ENCODE results near the gene RIN1. TPM values are rescaled to one million over a fixed set of nuclear protein-coding genes. Genes with fewer than 3 reads are reported as not detected.

The RIN1 gene
- total and polyA plus RNA-seq, 2 experiments from 2014 or later = 6.2 to 9.5 TPM

DNA sequence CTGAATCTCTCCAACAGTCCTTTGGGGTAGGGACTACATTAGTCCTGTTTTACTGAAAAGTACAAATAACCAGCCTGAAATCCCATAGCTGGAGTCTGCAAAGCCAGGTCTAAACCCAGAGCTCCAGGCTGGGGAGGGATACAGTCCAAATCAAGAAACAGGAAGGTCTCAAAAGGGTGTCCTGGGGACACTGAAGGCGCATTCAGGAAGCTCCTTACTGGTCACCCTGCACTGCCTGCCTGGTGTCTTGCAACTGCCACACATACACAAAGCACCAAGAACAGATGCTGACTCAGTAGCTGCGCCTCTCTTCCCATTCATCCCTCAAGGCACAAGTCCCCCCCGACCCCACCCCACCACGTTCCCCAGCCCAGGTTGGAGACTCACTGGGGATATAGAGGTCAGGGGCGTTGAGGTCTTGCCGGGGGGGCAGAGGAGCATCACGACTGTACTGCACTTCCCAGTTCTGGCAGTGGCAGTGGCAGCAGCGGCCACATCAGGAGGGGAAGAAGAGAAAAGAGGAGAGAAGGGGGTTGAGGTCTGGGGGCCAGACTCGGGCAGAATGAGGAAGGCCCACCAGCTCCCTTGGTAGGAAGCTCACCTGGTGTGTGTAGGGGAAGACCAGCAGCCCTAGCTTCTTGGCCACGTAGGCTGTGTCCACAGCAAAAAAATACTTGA lies 48.9 kb downstream of the RIN1 start:
- WGBS (ENCODE audit: low lambda C conversion rate, missing lambda C conversion rate) = 94% methylated on average over 8 of the region's 10 CpGs
- peak overlapping the region; percentile 93 for H3K27ac ChIP-seq

DNA sequence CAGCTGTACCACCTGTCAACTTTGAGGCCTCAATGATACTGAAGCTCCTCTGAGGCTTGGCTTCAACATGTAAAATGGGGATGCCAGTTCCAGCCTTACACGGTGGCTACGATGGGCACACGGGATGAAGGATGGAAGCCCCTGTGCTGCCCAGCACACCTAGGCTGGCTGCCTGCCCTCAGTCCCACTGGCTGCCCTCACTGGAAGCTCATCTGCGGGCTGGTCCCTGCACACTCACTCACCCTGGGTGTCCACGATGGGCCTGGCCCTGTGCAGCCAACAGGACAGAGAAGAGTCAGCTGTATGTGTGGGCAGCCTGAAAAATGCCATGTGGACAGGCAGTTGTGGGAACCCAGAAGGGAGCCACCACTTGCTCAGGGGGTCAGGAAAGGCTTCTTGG lies 49.5 kb downstream of the RIN1 start:
- H3K9me3 ChIP-seq (ENCODE audit: low read depth) = no peaks in the 10 kb centered on the region
- no peak for DNase-seq (ENCODE audit: low spot score)
- H3K4me1 ChIP-seq (ENCODE audit: insufficient read depth) = peaks cover 15% of the 10 kb centered on the region
- no peaks in the 10 kb centered on the region for H3K36me3 ChIP-seq (replicated peaks; ENCODE audit: insufficient read depth, low read depth)
- H3K27ac ChIP-seq = no peak overlapping the region
- peaks cover 35% of the 10 kb centered on the region for H3K79me2 ChIP-seq
- peaks cover 7% of the 10 kb centered on the region for H3K27me3 ChIP-seq
- WGBS (ENCODE audit: low lambda C conversion rate, missing lambda C conversion rate) = 98% methylated on average over 5 of the region's 5 CpGs
- no peaks in the 10 kb centered on the region for H3K9me2 ChIP-seq (replicated peaks; ENCODE audit: insufficient read depth)
- peaks cover 3% of the 10 kb centered on the region for H4K20me1 ChIP-seq (ENCODE audit: insufficient read depth, poor library complexity, severe bottlenecking)
- TF ChIP-seq EZH2 (IDR thresholded peaks at IDR 0.05; ENCODE audit: borderline replicate concordance) (no peak), EZH2phosphoT487 (IDR thresholded peaks at IDR 0.05; ENCODE audit: low read depth, severe bottlenecking, unreplicated experiment) (no peak)
- TF ChIP-seq, protein P1, sequence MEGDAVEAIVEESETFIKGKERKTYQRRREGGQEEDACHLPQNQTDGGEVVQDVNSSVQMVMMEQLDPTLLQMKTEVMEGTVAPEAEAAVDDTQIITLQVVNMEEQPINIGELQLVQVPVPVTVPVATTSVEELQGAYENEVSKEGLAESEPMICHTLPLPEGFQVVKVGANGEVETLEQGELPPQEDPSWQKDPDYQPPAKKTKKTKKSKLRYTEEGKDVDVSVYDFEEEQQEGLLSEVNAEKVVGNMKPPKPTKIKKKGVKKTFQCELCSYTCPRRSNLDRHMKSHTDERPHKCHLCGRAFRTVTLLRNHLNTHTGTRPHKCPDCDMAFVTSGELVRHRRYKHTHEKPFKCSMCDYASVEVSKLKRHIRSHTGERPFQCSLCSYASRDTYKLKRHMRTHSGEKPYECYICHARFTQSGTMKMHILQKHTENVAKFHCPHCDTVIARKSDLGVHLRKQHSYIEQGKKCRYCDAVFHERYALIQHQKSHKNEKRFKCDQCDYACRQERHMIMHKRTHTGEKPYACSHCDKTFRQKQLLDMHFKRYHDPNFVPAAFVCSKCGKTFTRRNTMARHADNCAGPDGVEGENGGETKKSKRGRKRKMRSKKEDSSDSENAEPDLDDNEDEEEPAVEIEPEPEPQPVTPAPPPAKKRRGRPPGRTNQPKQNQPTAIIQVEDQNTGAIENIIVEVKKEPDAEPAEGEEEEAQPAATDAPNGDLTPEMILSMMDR (IDR thresholded peaks at IDR 0.05; ENCODE audit: poor library complexity) = no peak
- H3K4me2 ChIP-seq = peak overlapping the region; percentile 95
- H2AFZ ChIP-seq = no peak overlapping the region
- no peak overlapping the region for H3K4me3 ChIP-seq

More for the DNA sequence above, 48.9 kb downstream of the RIN1 start:
- peaks cover 13% of the 10 kb centered on the region for H3K27me3 ChIP-seq
- H3K9me2 ChIP-seq (replicated peaks; ENCODE audit: insufficient read depth) = no peaks in the 10 kb centered on the region
- TF ChIP-seq EZH2 (IDR thresholded peaks at IDR 0.05; ENCODE audit: borderline replicate concordance) (no peak), EZH2phosphoT487 (IDR thresholded peaks at IDR 0.05; ENCODE audit: low read depth, severe bottlenecking, unreplicated experiment) (no peak)
- TF ChIP-seq, protein P1 (IDR thresholded peaks at IDR 0.05; ENCODE audit: poor library complexity) = no peak
- peaks cover 35% of the 10 kb centered on the region for H3K79me2 ChIP-seq
- H3K4me1 ChIP-seq (ENCODE audit: insufficient read depth) = peaks cover 15% of the 10 kb centered on the region
- no peaks in the 10 kb centered on the region for H3K36me3 ChIP-seq (replicated peaks; ENCODE audit: insufficient read depth, low read depth)
- no peaks in the 10 kb centered on the region for H4K20me1 ChIP-seq (ENCODE audit: insufficient read depth, poor library complexity, severe bottlenecking)
- DNase-seq (ENCODE audit: low spot score) = no peak
- no peaks in the 10 kb centered on the region for H3K9me3 ChIP-seq (ENCODE audit: low read depth)
- peak overlapping the region; percentile 95 for H3K4me2 ChIP-seq
- peak overlapping the region; percentile 46 for H3K4me3 ChIP-seq
- H2AFZ ChIP-seq = no peak overlapping the region

DNA sequence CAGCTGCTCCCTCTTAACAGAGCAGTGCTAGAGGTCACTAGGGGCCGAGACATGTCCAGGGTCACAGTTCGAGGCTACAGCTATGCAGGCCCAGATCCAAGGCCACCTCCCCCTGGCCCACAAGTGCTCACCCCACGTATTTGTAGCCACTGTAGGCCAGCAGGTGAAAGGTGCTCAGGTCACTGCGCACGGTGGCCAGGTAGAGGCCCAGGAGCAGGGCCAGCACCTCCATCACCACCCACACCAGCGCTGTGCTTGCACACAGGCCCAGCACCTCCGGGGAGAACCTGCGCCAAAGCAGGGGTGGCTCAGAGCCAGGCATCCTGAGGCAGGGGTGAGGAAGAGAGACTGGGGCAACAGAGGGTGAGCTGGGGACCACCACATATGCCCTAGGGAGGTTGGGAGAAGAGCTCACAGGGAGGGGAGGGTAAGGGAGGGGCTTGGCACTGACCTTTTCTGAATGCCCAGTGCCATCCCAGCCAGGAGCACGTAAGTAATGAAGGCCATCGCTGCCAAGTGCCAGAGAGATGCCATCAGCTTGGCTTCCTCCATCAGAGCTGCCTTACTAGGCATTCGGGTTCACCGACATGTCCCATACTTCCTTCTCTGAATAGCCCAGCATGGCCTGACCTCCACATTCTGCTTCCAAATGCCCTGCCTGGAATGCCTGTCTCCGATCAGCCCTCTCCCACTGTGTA lies 50.8 kb downstream of the RIN1 start:
- no peak overlapping the region for H2AFZ ChIP-seq
- no peak overlapping the region for H3K4me2 ChIP-seq
- TF ChIP-seq EZH2 (IDR thresholded peaks at IDR 0.05; ENCODE audit: borderline replicate concordance) (no peak), EZH2phosphoT487 (IDR thresholded peaks at IDR 0.05; ENCODE audit: low read depth, severe bottlenecking, unreplicated experiment) (no peak)
- TF ChIP-seq, protein P1 (IDR thresholded peaks at IDR 0.05; ENCODE audit: poor library complexity) = no peak
- H4K20me1 ChIP-seq (ENCODE audit: insufficient read depth, poor library complexity, severe bottlenecking) = peaks cover 3% of the 10 kb centered on the region
- H3K36me3 ChIP-seq (replicated peaks; ENCODE audit: insufficient read depth, low read depth) = no peaks in the 10 kb centered on the region
- DNase-seq (ENCODE audit: low spot score) = no peak
- WGBS (ENCODE audit: low lambda C conversion rate, missing lambda C conversion rate) = 97% methylated on average over 13 of the region's 13 CpGs
- H3K4me3 ChIP-seq = no peak overlapping the region
- H3K9me3 ChIP-seq (ENCODE audit: low read depth) = no peaks in the 10 kb centered on the region
- H3K9me2 ChIP-seq (replicated peaks; ENCODE audit: insufficient read depth) = no peaks in the 10 kb centered on the region
- no peak overlapping the region for H3K27ac ChIP-seq
- H3K27me3 ChIP-seq = no peaks in the 10 kb centered on the region
- H3K4me1 ChIP-seq (ENCODE audit: insufficient read depth) = peaks cover 14% of the 10 kb centered on the region
- peaks cover 35% of the 10 kb centered on the region for H3K79me2 ChIP-seq

All from hepatocyte (in vitro differentiated cells).